Raji (cell line): ENCODE results near the gene MRPL17.

Experiments
- POLR2A ChIP-seq: IDR thresholded peaks from 2 replicates; pipeline ENCODE4 v1.6.1; 2011; ENCODE audit warnings: low read depth, low read length, control low read depth; ENCODE audit not compliant: insufficient read depth

The MRPL17 gene

GRCh38 chr11:6630632-6631291, 52.4 kb downstream of the MRPL17 start:
- TF ChIP-seq POLR2A, result no peak
